Lower leg skin (tissue), 4 donors: ENCODE measurements around the gene LEUTX. TPM values are rescaled to one million over a fixed set of nuclear protein-coding genes. Genes with fewer than 3 reads are reported as not detected.
"Not testable (repeated sequence)": the region's sequence is repeated elsewhere in the genome, so short reads cannot be mapped to it uniquely, and the experiment has no call there.

ENCODE experiments used
- DNase-seq, 2 donors: peaks; one replicate each; pipeline ENCODE4 v3.0.0-alpha.2; 2019; ENCODE audit warnings: low spot score in 2 of 2
- H3K4me3 ChIP-seq: fragments of 200-600 bp; sonication (generic); 2 replicates; pipeline ENCODE4 v1.5.1; 2017; ENCODE audit warnings: mild to moderate bottlenecking, low read depth; ENCODE audit not compliant: poor library complexity, severe bottlenecking
- POLR2A ChIP-seq, 2 donors: fragments of 450-650 bp; IDR thresholded peaks; one replicate each; pipeline ENCODE4 v1.6.1; 2016 to 2017; ENCODE audit warnings: antibody characterized with exemption in 2 of 2, mild to moderate bottlenecking in 1 of 2, moderate library complexity in 1 of 2
- WGBS, 2 donors: methylation state at CpG; one replicate each; pipeline ENCODE4 v1.1.5; 2018; 5-methylcytosine and 5-hydroxymethylcytosine counted together
- intact Hi-C: fragments of 100-400 bp; cut with DNase I; formaldehyde crosslinking; loops from one replicate; pipeline ENCODE4 v1.15.0; 2023; ENCODE audit warnings: low total_unique reads
- total RNA-seq, 4 donors: library from RNA; depleted of rRNA; stranded (reverse); fragments of >200 nt; gene quantifications; one replicate each; pipeline ENCODE4 v1.1.0, GENCODE V29; 2016
- TF ChIP-seq, protein P1 (sequence below), 3 donors: fragments of 450-650 bp; IDR thresholded peaks; one replicate each; pipeline ENCODE4 v1.5.1; 2016; ENCODE audit warnings: antibody characterized with exemption in 3 of 3, mild to moderate bottlenecking in 3 of 3, moderate library complexity in 2 of 3

The LEUTX gene
- total RNA-seq, 4 donors from 2014 or later, result not detected

DNA sequence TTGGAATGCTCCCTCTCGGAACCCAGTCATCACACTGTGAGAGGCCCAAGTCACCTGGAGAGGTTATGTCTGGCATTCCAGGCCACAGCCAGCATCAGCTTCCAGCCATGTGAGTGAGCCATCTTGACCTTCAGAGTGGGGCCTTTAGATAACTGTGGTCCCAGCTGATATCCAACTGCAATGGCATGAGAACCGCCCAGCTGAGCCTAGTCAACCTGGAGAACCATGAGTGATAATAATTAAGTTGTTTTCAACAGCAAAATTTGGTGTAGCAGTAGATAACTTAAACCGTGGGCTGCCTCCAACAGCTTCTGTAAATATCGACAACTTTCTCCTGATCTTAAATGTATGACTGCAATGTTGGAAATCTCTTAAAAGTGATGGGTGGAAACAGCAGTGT, 30.7 kb downstream of the LEUTX start:
- intact Hi-C loops, result no loop called here
- no peak for DNase-seq
- TF ChIP-seq, protein P1, sequence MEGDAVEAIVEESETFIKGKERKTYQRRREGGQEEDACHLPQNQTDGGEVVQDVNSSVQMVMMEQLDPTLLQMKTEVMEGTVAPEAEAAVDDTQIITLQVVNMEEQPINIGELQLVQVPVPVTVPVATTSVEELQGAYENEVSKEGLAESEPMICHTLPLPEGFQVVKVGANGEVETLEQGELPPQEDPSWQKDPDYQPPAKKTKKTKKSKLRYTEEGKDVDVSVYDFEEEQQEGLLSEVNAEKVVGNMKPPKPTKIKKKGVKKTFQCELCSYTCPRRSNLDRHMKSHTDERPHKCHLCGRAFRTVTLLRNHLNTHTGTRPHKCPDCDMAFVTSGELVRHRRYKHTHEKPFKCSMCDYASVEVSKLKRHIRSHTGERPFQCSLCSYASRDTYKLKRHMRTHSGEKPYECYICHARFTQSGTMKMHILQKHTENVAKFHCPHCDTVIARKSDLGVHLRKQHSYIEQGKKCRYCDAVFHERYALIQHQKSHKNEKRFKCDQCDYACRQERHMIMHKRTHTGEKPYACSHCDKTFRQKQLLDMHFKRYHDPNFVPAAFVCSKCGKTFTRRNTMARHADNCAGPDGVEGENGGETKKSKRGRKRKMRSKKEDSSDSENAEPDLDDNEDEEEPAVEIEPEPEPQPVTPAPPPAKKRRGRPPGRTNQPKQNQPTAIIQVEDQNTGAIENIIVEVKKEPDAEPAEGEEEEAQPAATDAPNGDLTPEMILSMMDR (IDR thresholded peaks at IDR 0.05), result no peak
- TF ChIP-seq POLR2A (IDR thresholded peaks at IDR 0.05), result no peak
- no peak overlapping the region for H3K4me3 ChIP-seq
- WGBS, 2 donors, result 94% methylated on average over 4 of the region's 4 CpGs

- no peak for DNase-seq
- 85 to 87% methylated on average over 4 of the region's 4 CpGs for WGBS, 2 donors
- intact Hi-C loops, result no loop called here
- no peak for TF ChIP-seq POLR2A (IDR thresholded peaks at IDR 0.05)
- TF ChIP-seq, protein P1 (IDR thresholded peaks at IDR 0.05), result no peak
- H3K4me3 ChIP-seq, result no peak overlapping the region
Measured at GRCh38 chr19:39810424-39810823, 31.8 kb downstream of the LEUTX start.

- intact Hi-C loops, result no loop called here
- 86 to 94% methylated on average over 4 of the region's 4 CpGs for WGBS, 2 donors
- no peak for DNase-seq
- no peak overlapping the region for H3K4me3 ChIP-seq
- no peak for TF ChIP-seq POLR2A (IDR thresholded peaks at IDR 0.05)
- TF ChIP-seq, protein P1 (IDR thresholded peaks at IDR 0.05), result no peak
Measured at GRCh38 chr19:39811064-39811463, 32.4 kb downstream of the LEUTX start.

DNA sequence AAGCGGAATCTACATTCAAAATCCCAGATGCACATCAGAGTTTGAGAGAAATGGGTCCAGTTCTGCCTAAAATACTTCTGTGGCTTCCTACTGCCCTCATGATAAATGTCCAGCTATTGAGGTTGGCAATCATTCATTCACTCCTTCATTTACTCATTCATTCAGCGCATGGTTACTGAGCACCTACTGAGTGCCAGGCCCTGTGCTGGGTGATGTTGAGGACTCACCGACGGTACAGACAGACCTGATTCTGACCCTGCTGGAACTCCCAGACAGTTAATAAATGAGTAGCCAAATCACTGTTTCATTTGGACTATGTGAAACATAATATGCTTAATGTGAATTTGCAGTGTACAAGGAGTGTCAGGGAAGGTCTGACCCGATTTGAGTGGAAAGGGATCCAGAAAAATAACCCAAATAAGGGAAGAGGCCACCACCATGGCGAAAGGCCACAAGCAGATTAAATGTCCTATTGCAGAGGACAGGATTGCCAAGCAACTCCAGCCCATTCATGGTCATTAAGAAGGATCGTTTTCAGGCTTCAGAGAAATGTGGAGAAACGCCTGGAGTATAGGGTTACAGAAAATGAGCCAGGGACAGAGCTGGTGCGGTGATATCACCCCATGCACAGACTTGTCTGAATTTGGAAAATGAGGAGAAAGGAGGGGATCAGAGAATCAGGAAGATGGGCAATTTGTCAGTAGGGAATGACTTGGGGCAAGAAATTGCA, 34.8 kb downstream of the LEUTX start:
- WGBS, 2 donors, result 70 to 72% methylated on average over 9 of the region's 9 CpGs
- TF ChIP-seq, protein P1 (IDR thresholded peaks at IDR 0.05), result no peak
- no peak for TF ChIP-seq POLR2A (IDR thresholded peaks at IDR 0.05)
- intact Hi-C loops, result no loop called here
- no peak for DNase-seq
- H3K4me3 ChIP-seq, result no peak overlapping the region

DNA sequence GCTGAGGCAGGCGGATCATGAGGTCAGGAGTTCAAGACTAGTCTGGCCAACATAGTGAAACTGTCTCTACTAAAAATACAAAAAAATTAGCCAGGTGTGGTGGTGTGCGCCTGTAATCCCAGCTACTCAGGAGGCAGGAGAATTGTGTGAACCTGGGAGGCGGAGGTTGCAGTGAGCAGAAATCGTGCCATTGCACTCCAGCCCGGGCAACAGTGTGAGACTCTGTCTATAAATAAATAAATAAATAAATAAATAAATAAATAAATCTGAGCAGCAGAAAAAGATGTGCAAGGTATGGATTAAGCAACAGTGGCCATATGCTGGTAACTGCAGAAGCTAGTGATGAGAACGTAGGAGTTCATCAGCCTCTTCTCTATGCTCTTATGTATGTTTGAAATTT, 35.5 kb downstream of the LEUTX start:
- H3K4me3 ChIP-seq, DNase-seq, intact Hi-C loops: not testable (repeated sequence)
- WGBS, 2 donors, result 95 to 96% methylated on average over 6 of the region's 6 CpGs

DNA sequence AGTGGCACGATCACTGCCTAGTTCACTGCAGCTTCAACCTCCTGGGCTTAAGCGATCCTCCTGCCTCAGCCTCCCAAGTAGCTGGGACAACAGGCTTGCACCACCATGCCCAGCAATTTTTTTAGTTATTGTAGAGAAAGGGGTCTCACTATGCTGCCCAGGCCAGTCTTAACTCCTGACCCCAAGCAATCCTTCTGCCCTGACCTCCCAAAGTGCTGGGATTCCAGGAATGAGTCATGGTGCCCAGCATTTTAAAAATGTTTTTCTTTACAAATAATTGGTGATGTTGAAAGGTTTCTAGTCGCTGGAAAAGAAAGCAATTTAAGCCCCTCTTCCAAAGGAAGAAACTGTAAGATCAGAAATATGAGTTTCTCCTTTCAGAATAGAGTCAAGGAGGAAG, 35.9 kb downstream of the LEUTX start:
- no peak for DNase-seq
- 91 to 95% methylated on average over 3 of the region's 3 CpGs for WGBS, 2 donors
- TF ChIP-seq POLR2A (IDR thresholded peaks at IDR 0.05), result no peak
- TF ChIP-seq, protein P1 (IDR thresholded peaks at IDR 0.05), result no peak

More for the DNA sequence above, 35.9 kb downstream of the LEUTX start:
- intact Hi-C loops, result no loop called here
- H3K4me3 ChIP-seq, result no peak overlapping the region
